HEK293 (cell line): ENCODE measurements around the gene SLAIN2.

Source experiments
- CTCF ChIA-PET: fragments of 350-600 bp; formaldehyde crosslinking; extraction: SDS; loops from one replicate; lab custom pipeline; 2021; ENCODE audit warnings: antibody characterized with exemption; lab: Yijun Ruan, JAX
- POLR2A ChIA-PET: fragments of 300-600 bp; formaldehyde crosslinking; extraction: SDS; loops from one replicate; lab custom pipeline; 2020; ENCODE audit warnings: antibody characterized with exemption, inconsistent platforms; lab: Yijun Ruan, JAX
- H3K27ac ChIP-seq: fragments of 200-500 bp; sonication (Bioruptor generic); 2 replicates; pipeline ENCODE4 v1.5.1; 2014; ENCODE audit warnings: low read depth, low read length, control low read depth, inconsistent platforms; ENCODE audit errors: extremely low read depth
- H3K36me3 ChIP-seq, 2 experiments: fragments of 200-500 bp in 1 of 2; sonication (Bioruptor generic) in 1 of 2; 1 replicate in 1 of 2; 2 replicates in 1 of 2; pipeline ENCODE4 v1.5.1; 2014 to 2017; ENCODE audit warnings: inconsistent platforms in 2 of 2, low read length in 2 of 2; ENCODE audit not compliant: control insufficient read depth in 2 of 2, insufficient read depth in 1 of 2
- H3K4me1 ChIP-seq: fragments of 200-500 bp; sonication (Bioruptor generic); 2 replicates; pipeline ENCODE4 v1.5.1; 2014; ENCODE audit warnings: mild to moderate bottlenecking, low read length, inconsistent platforms; ENCODE audit not compliant: control insufficient read depth, insufficient read depth
- H3K4me3 ChIP-seq: 2 replicates; pipeline ENCODE4 v1.5.1; 2011; ENCODE audit warnings: low read depth, mild to moderate bottlenecking, control low read depth, low read length, moderate library complexity
- H3K9me3 ChIP-seq: fragments of 200-500 bp; sonication (Bioruptor generic); 2 replicates; pipeline ENCODE4 v1.5.1; 2014; ENCODE audit warnings: low read depth, low read length, inconsistent platforms; ENCODE audit not compliant: control insufficient read depth, insufficient read depth
- MEIS1 ChIP-seq: sonication (generic); formaldehyde crosslinking; IDR thresholded peaks from 2 replicates; pipeline ENCODE4 v1.8.1; 2022; ENCODE audit warnings: missing genetic modification reagents, mild to moderate bottlenecking, borderline replicate concordance
- PRDM6 ChIP-seq: fragments of 450-650 bp; formaldehyde crosslinking; IDR thresholded peaks from 2 replicates; pipeline ENCODE4 v1.5.1; 2017; ENCODE audit warnings: missing biosample characterization, missing genetic modification characterization
- SCRT2 ChIP-seq: fragments of 450-650 bp; formaldehyde crosslinking; IDR thresholded peaks from 2 replicates; pipeline ENCODE4 v1.5.1; 2016; ENCODE audit warnings: missing biosample characterization, missing genetic modification characterization
- SETDB1 ChIP-seq: IDR thresholded peaks from one replicate; pipeline ENCODE4 v1.6.1; 2017; ENCODE audit warnings: mild to moderate bottlenecking, low read length, moderate library complexity, mixed read lengths; ENCODE audit not compliant: insufficient read length
- SP2 ChIP-seq: fragments of 450-650 bp; formaldehyde crosslinking; IDR thresholded peaks from 2 replicates; pipeline ENCODE4 v1.5.1; 2016; ENCODE audit warnings: missing biosample characterization, missing genetic modification characterization
- ZBTB26 ChIP-seq: fragments of 450-650 bp; formaldehyde crosslinking; optimal IDR thresholded peaks from 2 replicates; pipeline ENCODE3; 2016; ENCODE audit warnings: missing biosample characterization, mild to moderate bottlenecking, missing genetic modification characterization
- ZFP3 ChIP-seq: fragments of 450-650 bp; formaldehyde crosslinking; IDR thresholded peaks from 2 replicates; pipeline ENCODE4 v1.5.1; 2016; ENCODE audit warnings: low read depth, missing biosample characterization, missing genetic modification characterization
- ZFP41 ChIP-seq: fragments of 450-650 bp; formaldehyde crosslinking; IDR thresholded peaks from 2 replicates; pipeline ENCODE4 v1.5.1; 2016; ENCODE audit warnings: missing biosample characterization, missing genetic modification characterization, borderline replicate concordance
- ZNF133 ChIP-seq: fragments of 450-650 bp; formaldehyde crosslinking; IDR thresholded peaks from 2 replicates; pipeline ENCODE4 v1.5.1; 2016; ENCODE audit warnings: missing biosample characterization, missing genetic modification characterization
- ZNF140 ChIP-seq: fragments of 450-650 bp; formaldehyde crosslinking; IDR thresholded peaks from 2 replicates; pipeline ENCODE4 v1.5.1; 2016; ENCODE audit warnings: missing biosample characterization, missing genetic modification characterization
- ZNF19 ChIP-seq: fragments of 450-650 bp; formaldehyde crosslinking; IDR thresholded peaks from 2 replicates; pipeline ENCODE4; 2016; ENCODE audit warnings: missing biosample characterization, missing genetic modification characterization, low read depth
- ZNF214 ChIP-seq: fragments of 450-650 bp; formaldehyde crosslinking; IDR thresholded peaks from 2 replicates; pipeline ENCODE4 v1.5.1; 2017; ENCODE audit warnings: missing biosample characterization, mild to moderate bottlenecking, missing genetic modification characterization, borderline replicate concordance
- ZNF324 ChIP-seq: fragments of 450-650 bp; formaldehyde crosslinking; IDR thresholded peaks from 2 replicates; pipeline ENCODE4 v1.5.1; 2016; ENCODE audit warnings: missing biosample characterization, missing genetic modification characterization
- ZNF341 ChIP-seq: fragments of 450-650 bp; formaldehyde crosslinking; IDR thresholded peaks from 2 replicates; pipeline ENCODE4; 2016; ENCODE audit warnings: low read depth, missing biosample characterization, missing genetic modification characterization
- ZNF350 ChIP-seq: fragments of 450-650 bp; formaldehyde crosslinking; IDR thresholded peaks from 2 replicates; pipeline ENCODE4 v1.5.0; 2017; ENCODE audit warnings: missing biosample characterization, mild to moderate bottlenecking, missing genetic modification characterization
- ZNF366 ChIP-seq: fragments of 450-650 bp; formaldehyde crosslinking; conservative IDR thresholded peaks from 2 replicates; pipeline ENCODE4 v1.5.1; 2016; ENCODE audit warnings: missing biosample characterization, missing genetic modification characterization
- ZNF404 ChIP-seq: fragments of 450-650 bp; formaldehyde crosslinking; IDR thresholded peaks from 2 replicates; pipeline ENCODE4 v1.5.1; 2017; ENCODE audit warnings: missing biosample characterization, missing genetic modification characterization
- ZNF423 ChIP-seq: fragments of 450-650 bp; formaldehyde crosslinking; IDR thresholded peaks from 2 replicates; pipeline ENCODE4 v1.5.1; 2016; ENCODE audit warnings: missing biosample characterization, missing genetic modification characterization
- ZNF501 ChIP-seq: fragments of 450-650 bp; formaldehyde crosslinking; IDR thresholded peaks from 2 replicates; pipeline ENCODE4 v1.5.1; 2016; ENCODE audit warnings: missing biosample characterization, missing genetic modification characterization
- ZNF514 ChIP-seq: fragments of 450-650 bp; formaldehyde crosslinking; IDR thresholded peaks from 2 replicates; pipeline ENCODE4 v1.5.1; 2016; ENCODE audit warnings: missing biosample characterization, missing genetic modification characterization
- ZNF560 ChIP-seq: fragments of 450-650 bp; formaldehyde crosslinking; IDR thresholded peaks from 2 replicates; pipeline ENCODE4 v1.5.1; 2017; ENCODE audit warnings: missing biosample characterization, missing genetic modification characterization, borderline replicate concordance
- ZNF623 ChIP-seq: fragments of 450-650 bp; formaldehyde crosslinking; IDR thresholded peaks from 2 replicates; pipeline ENCODE4 v1.5.1; 2016; ENCODE audit warnings: missing biosample characterization, missing genetic modification characterization
- ZNF701 ChIP-seq: fragments of 450-650 bp; formaldehyde crosslinking; IDR thresholded peaks from 2 replicates; pipeline ENCODE4 v1.5.1; 2016; ENCODE audit warnings: missing biosample characterization, missing genetic modification characterization
- ZSCAN30 ChIP-seq: fragments of 450-650 bp; IDR thresholded peaks from 2 replicates; pipeline ENCODE4 v1.5.1; 2018; ENCODE audit warnings: missing biosample characterization, mild to moderate bottlenecking, missing genetic modification characterization, moderate library complexity
- TF ChIP-seq, protein P1 (sequence below): fragments of 450-650 bp; formaldehyde crosslinking; IDR thresholded peaks from 2 replicates; pipeline ENCODE4 v1.5.1; 2016; ENCODE audit warnings: missing biosample characterization, missing genetic modification characterization
- TF ChIP-seq, protein P2 (sequence below): fragments of 450-650 bp; formaldehyde crosslinking; IDR thresholded peaks from 2 replicates; pipeline ENCODE4; 2016; ENCODE audit warnings: missing biosample characterization, missing genetic modification characterization
- TF ChIP-seq, protein P3 (sequence below): fragments of 450-650 bp; formaldehyde crosslinking; IDR thresholded peaks from 2 replicates; pipeline ENCODE4 v1.5.1; 2016; ENCODE audit warnings: missing biosample characterization, missing genetic modification characterization

The SLAIN2 gene

GRCh38 chr4:48367016-48367415 lies 25.7 kb downstream of the SLAIN2 start (continued):
- TF ChIP-seq, protein P1, sequence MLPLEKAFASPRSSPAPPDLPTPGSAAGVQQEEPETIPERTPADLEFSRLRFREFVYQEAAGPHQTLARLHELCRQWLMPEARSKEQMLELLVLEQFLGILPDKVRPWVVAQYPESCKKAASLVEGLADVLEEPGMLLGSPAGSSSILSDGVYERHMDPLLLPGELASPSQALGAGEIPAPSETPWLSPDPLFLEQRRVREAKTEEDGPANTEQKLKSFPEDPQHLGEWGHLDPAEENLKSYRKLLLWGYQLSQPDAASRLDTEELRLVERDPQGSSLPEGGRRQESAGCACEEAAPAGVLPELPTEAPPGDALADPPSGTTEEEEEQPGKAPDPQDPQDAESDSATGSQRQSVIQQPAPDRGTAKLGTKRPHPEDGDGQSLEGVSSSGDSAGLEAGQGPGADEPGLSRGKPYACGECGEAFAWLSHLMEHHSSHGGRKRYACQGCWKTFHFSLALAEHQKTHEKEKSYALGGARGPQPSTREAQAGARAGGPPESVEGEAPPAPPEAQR: no peak
- TF ChIP-seq, all 188 proteins: peak for 0

DNA sequence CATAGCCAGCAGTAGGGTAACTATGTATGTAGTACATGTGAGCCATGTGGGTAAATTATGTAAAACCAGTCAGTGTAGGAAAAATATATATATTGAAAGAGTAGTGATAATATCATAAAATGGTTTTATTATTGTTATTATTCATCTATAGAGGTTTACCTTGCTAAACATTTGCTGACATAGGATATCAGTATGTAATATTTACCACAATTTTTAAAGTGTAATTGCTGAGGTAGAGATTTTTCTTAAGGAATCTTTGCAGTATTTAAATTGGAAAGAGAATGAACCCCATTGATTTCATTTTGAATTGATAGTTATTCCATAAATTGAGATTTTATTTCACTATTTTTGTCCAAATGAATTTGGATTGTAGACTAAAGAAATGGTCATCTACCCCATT lies 27.1 kb downstream of the SLAIN2 start:
- TF ChIP-seq, protein P2, sequence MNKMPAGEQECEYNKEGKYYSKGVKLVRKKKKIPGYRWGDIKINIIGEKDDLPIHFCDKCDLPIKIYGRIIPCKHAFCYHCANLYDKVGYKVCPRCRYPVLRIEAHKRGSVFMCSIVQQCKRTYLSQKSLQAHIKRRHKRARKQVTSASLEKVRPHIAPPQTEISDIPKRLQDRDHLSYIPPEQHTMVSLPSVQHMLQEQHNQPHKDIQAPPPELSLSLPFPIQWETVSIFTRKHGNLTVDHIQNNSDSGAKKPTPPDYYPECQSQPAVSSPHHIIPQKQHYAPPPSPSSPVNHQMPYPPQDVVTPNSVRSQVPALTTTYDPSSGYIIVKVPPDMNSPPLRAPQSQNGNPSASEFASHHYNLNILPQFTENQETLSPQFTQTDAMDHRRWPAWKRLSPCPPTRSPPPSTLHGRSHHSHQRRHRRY (tag by site-specific recombination): no peak
- TF ChIP-seq ZNF701 (tag by site-specific recombination) (no peak), ZNF501 (tag by site-specific recombination) (no peak), ZNF341 (tag by site-specific recombination) (no peak), ZNF19 (tag by site-specific recombination) (no peak), ZNF366 (tag by site-specific recombination) (no peak), ZFP41 (no peak), ZNF214 (tag by site-specific recombination) (no peak), ZBTB26 (tag by site-specific recombination) (no peak), ZNF514 (tag by site-specific recombination) (no peak), ZFP3 (tag by site-specific recombination) (no peak), ZNF140 (tag by site-specific recombination) (no peak), SCRT2 (tag by site-specific recombination) (no peak)
- ChIA-PET CTCF (interaction anchor here (0.6 kb wide), 1 partner anchor 93 kb away, joined by 4 read pairs; no protein-coding TSS in a partner anchor), POLR2A (no interaction called here)
- Histone ChIP-seq H3K4me1 (peaks cover 10% of the 10 kb centered on the region), H3K27ac (no peak overlapping the region), H3K9me3 (no peaks in the 10 kb centered on the region), H3K36me3 (no peaks in the 10 kb centered on the region), H3K4me3 (no peak overlapping the region)

GRCh38 chr4:48369248-48369647 lies 27.9 kb downstream of the SLAIN2 start:
- H3K36me3 ChIP-seq: no peaks in the 10 kb centered on the region
- CTCF ChIA-PET: no interaction called here
- POLR2A ChIA-PET: no interaction called here
- H3K4me3 ChIP-seq: no peak overlapping the region
- no peak overlapping the region for H3K27ac ChIP-seq
- no peaks in the 10 kb centered on the region for H3K9me3 ChIP-seq
- peaks cover 10% of the 10 kb centered on the region for H3K4me1 ChIP-seq
- TF ChIP-seq, protein P3, sequence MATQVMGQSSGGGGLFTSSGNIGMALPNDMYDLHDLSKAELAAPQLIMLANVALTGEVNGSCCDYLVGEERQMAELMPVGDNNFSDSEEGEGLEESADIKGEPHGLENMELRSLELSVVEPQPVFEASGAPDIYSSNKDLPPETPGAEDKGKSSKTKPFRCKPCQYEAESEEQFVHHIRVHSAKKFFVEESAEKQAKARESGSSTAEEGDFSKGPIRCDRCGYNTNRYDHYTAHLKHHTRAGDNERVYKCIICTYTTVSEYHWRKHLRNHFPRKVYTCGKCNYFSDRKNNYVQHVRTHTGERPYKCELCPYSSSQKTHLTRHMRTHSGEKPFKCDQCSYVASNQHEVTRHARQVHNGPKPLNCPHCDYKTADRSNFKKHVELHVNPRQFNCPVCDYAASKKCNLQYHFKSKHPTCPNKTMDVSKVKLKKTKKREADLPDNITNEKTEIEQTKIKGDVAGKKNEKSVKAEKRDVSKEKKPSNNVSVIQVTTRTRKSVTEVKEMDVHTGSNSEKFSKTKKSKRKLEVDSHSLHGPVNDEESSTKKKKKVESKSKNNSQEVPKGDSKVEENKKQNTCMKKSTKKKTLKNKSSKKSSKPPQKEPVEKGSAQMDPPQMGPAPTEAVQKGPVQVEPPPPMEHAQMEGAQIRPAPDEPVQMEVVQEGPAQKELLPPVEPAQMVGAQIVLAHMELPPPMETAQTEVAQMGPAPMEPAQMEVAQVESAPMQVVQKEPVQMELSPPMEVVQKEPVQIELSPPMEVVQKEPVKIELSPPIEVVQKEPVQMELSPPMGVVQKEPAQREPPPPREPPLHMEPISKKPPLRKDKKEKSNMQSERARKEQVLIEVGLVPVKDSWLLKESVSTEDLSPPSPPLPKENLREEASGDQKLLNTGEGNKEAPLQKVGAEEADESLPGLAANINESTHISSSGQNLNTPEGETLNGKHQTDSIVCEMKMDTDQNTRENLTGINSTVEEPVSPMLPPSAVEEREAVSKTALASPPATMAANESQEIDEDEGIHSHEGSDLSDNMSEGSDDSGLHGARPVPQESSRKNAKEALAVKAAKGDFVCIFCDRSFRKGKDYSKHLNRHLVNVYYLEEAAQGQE: no peak
- TF ChIP-seq SETDB1 (no peak), ZNF350 (no peak), PRDM6 (tag by site-specific recombination) (no peak; the same call in 1 of the 2 replicates), ZNF623 (tag by site-specific recombination) (no peak), MEIS1 (CRISPR knock-in tag) (no peak), ZNF404 (no peak), SP2 (tag by site-specific recombination) (no peak), ZNF560 (no peak), ZNF324 (tag by site-specific recombination) (no peak), ZSCAN30 (tag by site-specific recombination) (no peak), ZNF423 (tag by site-specific recombination) (no peak), ZNF133 (no peak)
